NCI-H82 treated with DMSO at 0.1 percent for 48 hours (cell line): ENCODE measurements around the gene SLCO3A1.

ENCODE experiments used
- DNase-seq: peaks from one replicate; lab custom pipeline; 2025; ENCODE audit not compliant: unreplicated experiment; lab: John Stamatoyannopoulos, UW

SLCO3A1 gene

DNA sequence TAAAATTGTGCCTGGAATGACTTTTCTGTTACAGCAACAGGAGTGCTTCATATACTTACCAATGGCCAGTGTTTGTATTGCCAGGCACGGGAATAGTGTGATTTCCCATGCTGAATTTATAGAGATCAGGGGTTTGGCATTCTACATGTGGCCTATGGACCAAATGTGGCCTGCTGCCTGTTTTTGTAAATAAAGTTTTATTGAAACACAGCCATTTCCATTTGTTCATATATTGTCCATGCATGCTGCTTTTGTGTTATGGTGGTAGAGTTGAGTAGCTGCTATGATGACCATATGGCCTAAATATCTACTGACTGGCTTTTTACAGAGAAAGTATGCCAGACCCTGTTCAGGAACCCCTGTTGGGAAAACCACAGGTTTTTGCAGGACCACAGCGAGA is 55.6 kb downstream of the SLCO3A1 start:
- no peak for DNase-seq

DNA sequence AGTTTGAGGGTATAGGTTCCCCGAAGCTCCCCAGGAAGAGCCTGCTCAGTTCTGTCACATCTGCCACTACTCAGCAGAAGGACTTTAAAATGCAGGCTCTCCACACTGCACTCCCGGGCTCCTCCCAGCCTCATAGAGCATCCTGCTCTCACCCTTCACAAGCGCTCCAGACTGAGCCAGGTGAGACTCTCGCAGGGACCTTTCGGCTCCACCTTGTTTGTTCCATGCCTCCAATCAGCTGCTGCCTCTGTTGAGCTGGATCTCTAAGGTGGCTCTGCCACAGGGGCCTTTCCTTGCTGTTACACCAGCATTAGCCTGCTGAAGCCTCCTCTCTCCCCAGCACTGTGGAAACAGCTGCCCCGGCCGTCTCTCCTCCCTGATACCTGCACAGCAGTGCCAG is 56.1 kb downstream of the SLCO3A1 start:
- no peak for DNase-seq

DNA sequence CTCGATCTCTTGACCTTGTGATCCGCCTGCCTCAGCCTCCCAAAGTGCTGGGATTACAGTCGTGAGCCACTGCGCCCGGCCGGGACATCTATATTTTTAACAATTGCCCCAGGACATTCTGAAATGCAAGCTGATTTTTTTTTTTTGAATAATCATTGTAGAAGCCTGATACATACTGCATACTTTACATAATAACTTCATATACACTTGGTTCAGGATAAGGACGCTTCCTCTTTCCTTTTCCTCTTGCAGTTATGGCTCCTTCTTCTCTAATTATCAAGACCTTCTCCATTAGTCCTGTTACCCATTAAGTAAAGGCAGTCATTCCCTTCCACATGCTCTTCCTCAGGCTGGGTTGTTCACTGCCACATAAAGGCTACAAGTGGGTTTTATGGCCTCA is 58.3 kb downstream of the SLCO3A1 start:
- DNase-seq = no peak

GRCh38 chr15:91912336-91912735 is 58.8 kb downstream of the SLCO3A1 start:
- no peak for DNase-seq

- no peak for DNase-seq
Observed at GRCh38 chr15:91913560-91913959, 60.1 kb downstream of the SLCO3A1 start.

GRCh38 chr15:91915576-91915975 is 62.1 kb downstream of the SLCO3A1 start:
- DNase-seq = no peak

DNA sequence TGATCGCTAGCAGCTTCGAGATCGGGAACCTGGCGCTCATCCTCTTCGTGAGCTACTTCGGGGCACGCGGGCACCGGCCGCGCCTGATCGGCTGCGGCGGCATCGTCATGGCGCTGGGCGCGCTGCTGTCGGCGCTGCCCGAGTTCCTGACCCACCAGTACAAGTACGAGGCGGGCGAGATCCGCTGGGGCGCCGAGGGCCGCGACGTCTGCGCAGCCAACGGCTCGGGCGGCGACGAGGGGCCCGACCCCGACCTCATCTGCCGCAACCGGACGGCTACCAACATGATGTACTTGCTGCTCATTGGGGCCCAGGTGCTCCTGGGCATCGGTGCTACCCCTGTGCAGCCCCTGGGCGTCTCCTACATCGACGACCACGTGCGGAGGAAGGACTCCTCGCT is 62.5 kb downstream of the SLCO3A1 start:
- no peak for DNase-seq

DNA sequence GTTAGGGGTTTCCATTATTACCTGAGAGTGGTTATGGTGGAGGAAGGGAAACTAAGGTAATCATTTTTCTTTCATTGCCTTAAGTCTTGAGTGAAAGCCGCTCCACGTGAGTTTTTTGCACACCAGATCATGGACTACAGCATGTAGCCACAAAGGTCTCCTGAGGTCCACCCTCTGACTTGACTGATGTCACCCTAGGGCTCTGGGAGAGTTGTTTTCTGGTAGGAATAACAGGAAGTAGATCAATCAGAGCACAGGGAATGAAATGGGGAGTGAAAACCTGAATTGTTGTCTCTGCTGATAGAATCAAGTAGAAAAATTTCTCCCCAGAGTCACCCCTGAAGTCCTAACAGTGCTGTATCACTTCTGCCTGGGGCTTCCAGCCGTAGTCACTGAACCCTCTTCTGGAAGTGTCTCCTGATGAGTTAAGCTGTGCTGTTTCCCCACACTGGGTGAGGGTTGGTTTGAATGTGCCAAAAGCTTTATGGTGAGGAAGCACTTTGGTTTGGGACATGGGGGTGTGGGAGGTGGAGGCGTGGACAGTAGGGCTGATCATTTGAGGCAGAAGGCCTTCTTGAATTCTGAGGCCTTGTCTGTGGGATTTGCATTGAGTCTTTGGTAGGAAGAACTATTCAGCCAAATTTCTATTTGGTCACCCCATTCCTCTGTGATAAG is 64.3 kb downstream of the SLCO3A1 start:
- no peak for DNase-seq

DNA sequence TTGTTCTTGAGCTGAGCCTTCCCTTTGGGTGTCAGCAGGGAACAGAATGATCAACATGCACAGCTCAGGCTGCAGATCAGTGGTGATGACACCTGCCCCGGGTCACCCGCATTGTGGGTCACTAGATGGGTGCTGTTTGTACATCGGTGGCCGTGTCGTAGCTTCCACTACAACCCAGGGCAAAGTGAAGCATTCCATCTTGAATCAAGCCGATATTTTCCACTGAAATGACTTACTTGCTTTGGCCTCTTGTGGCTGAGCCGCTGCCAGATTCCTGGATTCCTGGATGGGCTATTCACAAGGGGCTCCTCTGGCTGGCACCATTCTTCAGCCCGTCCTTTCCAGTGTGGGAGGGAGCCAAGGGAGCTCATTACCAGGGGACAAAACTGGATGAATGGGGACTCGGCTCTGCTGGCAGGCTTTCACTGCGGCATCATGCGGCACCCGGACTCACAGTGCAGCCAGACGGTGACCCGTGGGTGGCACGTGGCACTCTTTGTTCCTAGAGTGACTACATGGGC is 65.6 kb downstream of the SLCO3A1 start:
- no peak for DNase-seq

GRCh38 chr15:91921188-91921842 is 67.8 kb downstream of the SLCO3A1 start:
- no peak for DNase-seq

GRCh38 chr15:91921843-91922198 is 68.3 kb downstream of the SLCO3A1 start:
- no peak for DNase-seq

DNA sequence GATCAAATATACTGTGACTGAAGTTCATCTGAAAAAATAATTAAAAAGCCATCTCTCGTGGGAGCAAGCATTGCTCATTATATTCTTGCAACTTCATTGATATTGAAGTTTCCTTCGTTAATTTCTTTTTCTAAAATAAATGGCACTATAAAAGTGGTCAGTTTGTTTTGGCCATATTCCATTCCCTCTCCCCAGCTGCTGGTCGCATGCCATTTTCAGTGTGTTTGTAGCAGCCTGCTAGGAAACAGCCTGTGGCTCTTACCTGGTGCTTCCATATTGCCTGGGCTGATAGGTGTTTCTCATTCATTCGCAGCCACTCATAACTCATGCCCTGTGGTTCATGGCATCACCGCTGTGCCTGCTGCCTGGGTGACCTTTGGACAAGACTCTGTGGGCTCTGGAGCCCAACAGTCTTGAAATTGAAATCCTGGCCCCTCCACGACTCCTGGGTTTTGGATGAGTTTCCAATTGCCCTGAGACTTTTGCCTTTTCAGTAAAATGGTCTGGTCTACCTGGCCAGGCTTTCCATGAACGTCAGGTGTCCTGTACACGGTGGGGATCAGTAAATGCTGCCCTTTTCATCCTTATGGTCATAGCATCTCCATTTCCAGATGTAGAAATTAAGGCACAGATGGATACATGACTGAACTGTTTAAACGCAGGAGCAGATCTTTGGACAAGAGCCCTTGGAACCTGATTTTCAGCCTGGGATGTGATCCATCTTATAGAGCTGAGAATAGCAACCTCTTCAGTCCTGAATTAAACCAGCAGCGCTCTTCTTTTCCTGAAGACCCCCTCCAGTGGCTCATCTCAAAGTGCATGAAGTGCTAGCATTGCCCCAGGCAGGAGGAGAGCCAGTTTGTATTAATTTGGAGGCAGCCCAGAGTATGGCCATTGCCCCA is 69.4 kb downstream of the SLCO3A1 start:
- no peak for DNase-seq

GRCh38 chr15:91924183-91924582 is 70.7 kb downstream of the SLCO3A1 start:
- no peak for DNase-seq

DNA sequence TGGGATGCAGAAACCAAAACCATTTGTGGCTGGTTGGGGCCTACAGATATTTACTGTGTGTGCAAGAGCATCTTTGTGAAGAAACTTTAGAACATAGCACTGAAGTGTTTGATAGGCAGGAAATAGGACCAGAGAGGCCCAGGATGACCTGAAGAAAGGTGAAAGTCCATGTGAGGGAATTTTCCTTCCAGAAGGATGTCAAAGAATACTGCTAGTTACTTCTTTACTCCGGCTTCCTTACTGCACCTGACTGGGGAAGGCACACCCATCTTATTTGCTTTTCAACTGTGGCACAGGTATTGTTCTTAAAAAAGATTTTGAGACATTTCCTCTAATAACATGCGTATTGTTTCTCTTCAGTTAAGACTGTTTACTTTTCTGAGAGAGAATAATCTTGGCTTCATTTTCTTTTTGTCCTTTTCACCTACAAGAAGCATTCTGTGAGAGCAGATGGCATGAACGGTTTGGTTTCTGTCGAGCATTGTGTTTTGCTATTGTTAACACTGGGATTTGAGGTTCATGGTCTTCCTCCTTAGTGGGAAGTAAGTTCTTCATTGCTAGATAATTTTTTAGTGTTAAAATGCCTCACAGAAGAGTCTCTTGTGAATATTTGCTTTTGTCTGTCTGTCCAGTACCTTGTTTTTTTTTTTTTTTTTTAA is 71.5 kb downstream of the SLCO3A1 start:
- no peak for DNase-seq

GRCh38 chr15:91925794-91926193 is 72.3 kb downstream of the SLCO3A1 start:
- DNase-seq = no peak

GRCh38 chr15:91926908-91927270 is 73.4 kb downstream of the SLCO3A1 start:
- no peak for DNase-seq

GRCh38 chr15:91927585-91927984 is 74.1 kb downstream of the SLCO3A1 start:
- DNase-seq = no peak

DNA sequence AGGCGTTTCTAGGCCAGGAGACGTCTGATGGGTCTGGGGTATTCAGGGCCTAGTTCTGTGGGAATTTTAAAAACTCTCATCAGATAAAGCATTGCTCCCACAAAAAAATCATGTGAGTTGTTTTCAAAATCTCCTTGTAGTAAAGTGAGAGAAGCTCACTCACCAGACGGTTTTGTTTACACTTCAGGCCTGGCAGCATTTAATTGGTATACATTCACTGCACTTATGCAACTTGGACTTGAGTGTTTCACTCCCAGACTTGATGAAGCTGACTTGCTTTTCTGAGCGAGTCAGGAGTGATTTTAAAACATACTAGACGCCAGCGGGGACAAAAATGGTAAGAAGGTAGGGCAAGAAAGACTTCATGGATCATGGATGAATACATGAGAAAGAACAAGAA is 75.2 kb downstream of the SLCO3A1 start:
- no peak for DNase-seq

GRCh38 chr15:91929509-91929908 is 76.0 kb downstream of the SLCO3A1 start:
- no peak for DNase-seq

DNA sequence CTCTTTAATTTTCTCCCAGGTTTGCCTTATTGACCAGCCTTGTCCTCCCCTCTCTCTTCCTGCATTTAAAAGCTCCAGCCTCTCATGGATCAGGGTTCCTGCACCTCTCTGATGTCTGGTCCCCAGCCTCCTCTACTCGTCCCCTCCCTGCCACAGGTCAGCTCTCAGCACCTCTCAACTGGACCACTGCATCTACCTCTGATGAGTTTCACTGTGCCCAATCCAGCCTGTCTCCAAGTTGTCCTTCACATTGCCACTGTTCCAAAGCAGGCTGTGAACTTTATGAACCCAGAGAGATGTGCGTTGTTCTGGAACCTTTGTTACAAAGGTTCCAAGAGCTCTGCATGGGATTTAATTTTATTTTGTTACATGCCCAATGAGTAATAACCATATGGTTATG is 76.6 kb downstream of the SLCO3A1 start:
- no peak for DNase-seq

GRCh38 chr15:91936182-91936775 is 82.8 kb downstream of the SLCO3A1 start:
- no peak for DNase-seq
